Astrocyte of the cerebellum (primary cell): ENCODE results near the gene SHISA5.

Experiments
- DNase-seq: peaks from one replicate; pipeline ENCODE4 v3.0.0-alpha.2; 2011; ENCODE audit warnings: low read depth
- H3K4me3 ChIP-seq: 2 replicates; pipeline ENCODE4 v1.5.1; 2011; ENCODE audit warnings: mild to moderate bottlenecking, low read depth, low read length, moderate library complexity
- CTCF ChIP-seq: IDR thresholded peaks from 2 replicates; pipeline ENCODE4 v1.5.1; 2012; ENCODE audit warnings: low read length, low read depth, moderate library complexity, mild to moderate bottlenecking; ENCODE audit errors: missing control alignments
- in situ Hi-C: cut with HindIII; loops from 2 replicates; pipeline ENCODE4 v1.10.0; 2017; ENCODE audit warnings: low sequenced_read_pairs

The SHISA5 gene

GRCh38 chr3:48467473-48468267 is 36.3 kb downstream of the SHISA5 start:
- no peak for TF ChIP-seq CTCF
- in situ Hi-C loops = no loop called here
- no peak for DNase-seq
- no peak overlapping the region for H3K4me3 ChIP-seq

DNA sequence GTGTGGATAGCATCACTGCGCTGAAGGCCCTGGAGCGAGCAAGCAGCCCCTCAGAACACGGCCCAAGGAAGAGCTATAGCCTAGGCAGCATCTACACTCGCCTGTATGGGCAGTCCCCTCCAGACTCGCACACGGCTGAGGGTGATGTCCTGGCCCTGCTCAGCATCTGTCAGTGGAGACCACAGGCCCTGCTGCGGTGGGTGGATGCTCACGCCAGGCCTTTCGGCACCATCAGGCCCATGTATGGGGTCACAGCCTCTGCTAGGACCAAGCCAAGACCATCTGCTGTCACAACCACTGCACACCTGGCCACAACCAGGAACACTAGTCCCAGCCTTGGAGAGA is 36.9 kb downstream of the SHISA5 start:
- no peak for DNase-seq
- in situ Hi-C loops = no loop called here
- H3K4me3 ChIP-seq = peak overlapping the region; percentile 45
- TF ChIP-seq CTCF = no peak

- no peak for TF ChIP-seq CTCF
- peak overlapping the region; percentile 45 for H3K4me3 ChIP-seq
- no peak for DNase-seq
- in situ Hi-C loops = no loop called here
Measured at GRCh38 chr3:48466386-48467109, 37.4 kb downstream of the SHISA5 start.

DNA sequence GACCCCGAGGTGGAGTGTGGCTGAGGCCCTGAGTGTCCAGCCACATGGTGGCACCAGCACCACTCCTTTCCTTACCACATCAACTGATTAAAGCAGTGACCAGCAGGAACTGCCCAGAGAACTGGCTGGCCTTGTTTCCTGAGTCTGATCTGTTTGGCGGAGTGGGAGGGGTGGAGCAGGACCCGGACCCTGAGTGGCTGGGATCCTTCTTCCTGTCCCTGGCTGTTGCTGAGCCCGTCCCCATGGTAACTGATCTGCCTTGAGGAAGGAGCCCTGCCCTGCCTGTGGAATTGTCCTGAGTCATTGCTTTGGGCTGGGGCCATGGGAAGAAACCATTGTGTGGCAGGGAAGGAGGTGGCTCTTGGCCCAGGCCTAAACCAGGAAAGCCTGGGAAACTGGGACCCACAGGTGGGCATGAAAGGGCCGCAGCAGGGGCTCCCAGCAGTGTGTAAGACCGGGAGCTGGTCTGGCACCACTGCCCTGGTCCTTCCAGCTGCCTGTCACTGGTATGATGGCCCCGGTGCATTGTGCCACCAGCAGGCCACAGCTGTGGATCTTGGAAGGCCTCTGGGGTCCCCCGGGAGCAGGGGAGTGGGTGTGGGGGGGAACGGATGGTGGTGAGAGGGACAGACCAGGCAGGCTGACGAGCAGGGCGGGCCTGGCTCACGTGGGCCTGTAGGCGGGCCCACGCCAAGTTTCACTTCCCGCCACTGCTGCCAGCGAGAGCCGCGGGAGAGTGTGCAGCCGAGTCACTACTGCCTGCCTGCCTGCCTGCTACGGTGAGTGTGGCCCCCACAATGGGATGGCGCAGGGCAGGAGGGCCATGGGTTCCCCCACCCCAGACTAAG is 38.2 kb downstream of the SHISA5 start:
- H3K4me3 ChIP-seq = peak overlapping the region; percentile 45
- TF ChIP-seq CTCF = peak; percentile 72
- peak; percentile 99 for DNase-seq
- in situ Hi-C loops = no loop called here

- no peak for DNase-seq
- in situ Hi-C loops = no loop called here
- TF ChIP-seq CTCF = no peak
- H3K4me3 ChIP-seq = no peak overlapping the region
Measured at GRCh38 chr3:48465237-48465530, 38.8 kb downstream of the SHISA5 start.

DNA sequence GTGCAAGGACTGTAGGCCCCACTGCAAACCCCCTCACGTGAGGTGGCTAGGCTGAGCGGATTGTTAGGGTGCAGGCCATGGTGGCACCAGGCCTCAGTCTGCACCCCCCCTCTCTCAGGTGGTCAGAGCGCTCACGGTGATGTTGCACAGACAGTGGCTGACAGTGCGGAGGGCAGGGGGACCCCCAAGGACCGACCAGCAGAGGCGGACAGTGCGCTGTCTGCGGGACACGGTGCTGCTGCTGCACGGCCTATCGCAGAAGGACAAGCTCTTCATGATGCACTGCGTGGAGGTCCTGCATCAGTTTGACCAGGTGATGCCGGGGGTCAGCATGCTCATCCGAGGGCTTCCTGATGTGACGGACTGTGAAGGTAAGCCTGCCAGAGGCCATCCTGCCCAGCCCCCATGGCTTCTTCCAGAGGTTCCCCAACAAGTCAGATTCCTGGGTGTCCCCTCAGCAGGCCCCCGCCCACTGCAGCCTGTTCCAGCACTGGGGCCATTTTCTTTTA is 39.2 kb downstream of the SHISA5 start:
- H3K4me3 ChIP-seq = no peak overlapping the region
- no peak for TF ChIP-seq CTCF
- in situ Hi-C loops = no loop called here

More for the DNA sequence above, 39.2 kb downstream of the SHISA5 start:
- no peak for DNase-seq
